OCI-LY1 (cell line): ENCODE data around the gene OR13D1.

Experiments used
- H2AFZ ChIP-seq: fragments of 200-600 bp; sonication (generic), shearing (Covaris generic); 2 replicates; pipeline ENCODE4 v1.6.0; 2014; ENCODE audit warnings: antibody characterized with exemption, mild to moderate bottlenecking, low read length
- H3F3A ChIP-seq: fragments of 200-600 bp; sonication (generic), shearing (Covaris generic); 2 replicates; pipeline ENCODE4 v1.6.0; 2014; ENCODE audit warnings: mild to moderate bottlenecking, antibody characterized with exemption, low read length, moderate library complexity; ENCODE audit not compliant: insufficient read depth
- H3K27ac ChIP-seq: fragments of 200-600 bp; sonication (generic); 2 replicates; pipeline ENCODE4 v1.5.1; 2014; ENCODE audit warnings: low read length, mixed run types, mild to moderate bottlenecking, low read depth; ENCODE audit not compliant: poor library complexity, severe bottlenecking
- H3K27me3 ChIP-seq: fragments of 200-600 bp; sonication (generic); 2 replicates; pipeline ENCODE4 v1.6.0; 2014; ENCODE audit warnings: antibody characterized with exemption, mild to moderate bottlenecking, low read length, moderate library complexity; ENCODE audit not compliant: insufficient read depth
- H3K36me3 ChIP-seq: fragments of 200-600 bp; sonication (generic); 2 replicates; pipeline ENCODE4 v1.6.1; 2014; ENCODE audit warnings: mild to moderate bottlenecking, antibody characterized with exemption, low read length, moderate library complexity, mixed read lengths; ENCODE audit not compliant: insufficient read depth
- H3K4me1 ChIP-seq: fragments of 200-600 bp; sonication (generic); 2 replicates; pipeline ENCODE4 v1.5.1; 2014; ENCODE audit warnings: mild to moderate bottlenecking, low read length, moderate library complexity; ENCODE audit not compliant: insufficient read depth, severe bottlenecking
- H3K4me2 ChIP-seq: fragments of 200-600 bp; sonication (generic), shearing (Covaris generic); 2 replicates; pipeline ENCODE4 v1.6.1; 2014; ENCODE audit warnings: low read length
- H3K4me3 ChIP-seq: fragments of 200-600 bp; sonication (generic); 2 replicates; pipeline ENCODE4 v1.5.1; 2014; ENCODE audit warnings: low read length, low read depth, mild to moderate bottlenecking, mixed read lengths; ENCODE audit not compliant: poor library complexity, severe bottlenecking
- H3K79me2 ChIP-seq: fragments of 200-600 bp; shearing (Covaris generic); 2 replicates; pipeline ENCODE4 v1.6.1; 2016; ENCODE audit warnings: mixed run types, low read length, mixed read lengths; ENCODE audit not compliant: insufficient read depth
- H3K9ac ChIP-seq: fragments of 200-600 bp; sonication (generic), shearing (Covaris generic); 2 replicates; pipeline ENCODE4 v1.6.1; 2014; ENCODE audit warnings: mild to moderate bottlenecking, low read length, mixed read lengths
- H3K9me2 ChIP-seq: fragments of 200-600 bp; sonication (generic), shearing (Covaris generic); 2 replicates; pipeline ENCODE4 v1.6.1; 2014; ENCODE audit warnings: low read depth, mild to moderate bottlenecking, low read length, mixed read lengths
- H3K9me3 ChIP-seq: fragments of 200-600 bp; shearing (Covaris generic); 2 replicates; pipeline ENCODE4 v1.6.1; 2014; ENCODE audit warnings: low read length, mixed read lengths
- H4K20me1 ChIP-seq: fragments of 200-600 bp; sonication (generic), shearing (Covaris generic); 2 replicates; pipeline ENCODE4 v1.6.0; 2016; ENCODE audit warnings: mild to moderate bottlenecking, low read length; ENCODE audit not compliant: insufficient read depth
- EZH2 ChIP-seq: fragments of 200-600 bp; sonication (generic), shearing (Covaris generic); IDR thresholded peaks from 2 replicates; pipeline ENCODE4 v1.8.0; 2017; ENCODE audit warnings: borderline replicate concordance, mixed run types, mild to moderate bottlenecking, antibody characterized with exemption, low read length, moderate library complexity, mixed read lengths
- TF ChIP-seq, protein P1 (sequence below): fragments of 200-600 bp; sonication (generic), shearing (Covaris generic); IDR thresholded peaks from 2 replicates; pipeline ENCODE4 v1.5.1; 2017; ENCODE audit warnings: mild to moderate bottlenecking, antibody characterized with exemption, low read length, moderate library complexity, mixed read lengths

Gene OR13D1, protein sequence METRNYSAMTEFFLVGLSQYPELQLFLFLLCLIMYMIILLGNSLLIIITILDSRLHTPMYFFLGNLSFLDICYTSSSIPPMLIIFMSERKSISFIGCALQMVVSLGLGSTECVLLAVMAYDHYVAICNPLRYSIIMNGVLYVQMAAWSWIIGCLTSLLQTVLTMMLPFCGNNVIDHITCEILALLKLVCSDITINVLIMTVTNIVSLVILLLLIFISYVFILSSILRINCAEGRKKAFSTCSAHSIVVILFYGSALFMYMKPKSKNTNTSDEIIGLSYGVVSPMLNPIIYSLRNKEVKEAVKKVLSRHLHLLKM

DNA sequence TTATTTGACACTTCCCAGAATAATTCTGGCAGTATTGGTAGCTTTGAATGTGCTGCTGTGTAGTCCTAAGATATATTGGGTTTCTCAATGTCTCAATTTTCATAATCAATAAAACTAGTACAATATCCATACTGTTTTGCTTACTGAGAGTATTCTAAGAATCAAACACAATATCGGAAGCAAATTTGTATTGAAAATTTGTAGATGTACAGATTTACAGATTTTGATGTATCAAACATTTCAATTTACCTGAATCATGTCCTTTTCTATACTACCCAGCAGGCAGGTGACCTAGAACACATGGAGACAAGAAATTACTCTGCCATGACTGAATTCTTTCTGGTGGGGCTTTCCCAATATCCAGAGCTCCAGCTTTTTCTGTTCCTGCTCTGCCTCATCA lies at the start of gene OR13D1:
OR13D1 (plus strand) TSS at position 301 of the 400 bp plus-strand sequence; CDS start at position 301, 0 bp downstream.
- TF ChIP-seq, protein P1, sequence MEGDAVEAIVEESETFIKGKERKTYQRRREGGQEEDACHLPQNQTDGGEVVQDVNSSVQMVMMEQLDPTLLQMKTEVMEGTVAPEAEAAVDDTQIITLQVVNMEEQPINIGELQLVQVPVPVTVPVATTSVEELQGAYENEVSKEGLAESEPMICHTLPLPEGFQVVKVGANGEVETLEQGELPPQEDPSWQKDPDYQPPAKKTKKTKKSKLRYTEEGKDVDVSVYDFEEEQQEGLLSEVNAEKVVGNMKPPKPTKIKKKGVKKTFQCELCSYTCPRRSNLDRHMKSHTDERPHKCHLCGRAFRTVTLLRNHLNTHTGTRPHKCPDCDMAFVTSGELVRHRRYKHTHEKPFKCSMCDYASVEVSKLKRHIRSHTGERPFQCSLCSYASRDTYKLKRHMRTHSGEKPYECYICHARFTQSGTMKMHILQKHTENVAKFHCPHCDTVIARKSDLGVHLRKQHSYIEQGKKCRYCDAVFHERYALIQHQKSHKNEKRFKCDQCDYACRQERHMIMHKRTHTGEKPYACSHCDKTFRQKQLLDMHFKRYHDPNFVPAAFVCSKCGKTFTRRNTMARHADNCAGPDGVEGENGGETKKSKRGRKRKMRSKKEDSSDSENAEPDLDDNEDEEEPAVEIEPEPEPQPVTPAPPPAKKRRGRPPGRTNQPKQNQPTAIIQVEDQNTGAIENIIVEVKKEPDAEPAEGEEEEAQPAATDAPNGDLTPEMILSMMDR, result no peak
- no peak for TF ChIP-seq EZH2
- Histone ChIP-seq H3K4me3 (no peak within 1 kb of the TSS), H3K9ac (no peak within 1 kb of the TSS), H3K27ac (no peak within 1 kb of the TSS), H3K9me3 (no peaks in the 10 kb centered on the region), H3K27me3 (no peaks in the 10 kb centered on the region), H2AFZ (no peak within 1 kb of the TSS), H4K20me1 (no peaks in the 10 kb centered on the region), H3K4me2 (no peak within 1 kb of the TSS), H3K9me2 (no peaks in the 10 kb centered on the region), H3K79me2 (no peaks in the 10 kb centered on the region), H3K36me3 (no peaks in the 10 kb centered on the region), H3F3A (no peaks in the 10 kb centered on the region), H3K4me1 (no peaks in the 10 kb centered on the region)

GRCh38 chr9:104658496-104659195 lies 35.7 kb upstream of the OR13D1 start:
- H3F3A ChIP-seq, result no peaks in the 10 kb centered on the region
- H4K20me1 ChIP-seq, result no peaks in the 10 kb centered on the region
- no peak overlapping the region for H2AFZ ChIP-seq
- H3K4me3 ChIP-seq, result no peak overlapping the region
- H3K9me2 ChIP-seq, result no peaks in the 10 kb centered on the region
- no peaks in the 10 kb centered on the region for H3K79me2 ChIP-seq
- H3K27me3 ChIP-seq, result no peaks in the 10 kb centered on the region
- no peak overlapping the region for H3K27ac ChIP-seq
- no peaks in the 10 kb centered on the region for H3K9me3 ChIP-seq
- H3K36me3 ChIP-seq, result no peaks in the 10 kb centered on the region
- H3K4me1 ChIP-seq, result no peaks in the 10 kb centered on the region
- no peak overlapping the region for H3K9ac ChIP-seq
- TF ChIP-seq EZH2, result no peak
- TF ChIP-seq, protein P1, result no peak
- no peak overlapping the region for H3K4me2 ChIP-seq

DNA sequence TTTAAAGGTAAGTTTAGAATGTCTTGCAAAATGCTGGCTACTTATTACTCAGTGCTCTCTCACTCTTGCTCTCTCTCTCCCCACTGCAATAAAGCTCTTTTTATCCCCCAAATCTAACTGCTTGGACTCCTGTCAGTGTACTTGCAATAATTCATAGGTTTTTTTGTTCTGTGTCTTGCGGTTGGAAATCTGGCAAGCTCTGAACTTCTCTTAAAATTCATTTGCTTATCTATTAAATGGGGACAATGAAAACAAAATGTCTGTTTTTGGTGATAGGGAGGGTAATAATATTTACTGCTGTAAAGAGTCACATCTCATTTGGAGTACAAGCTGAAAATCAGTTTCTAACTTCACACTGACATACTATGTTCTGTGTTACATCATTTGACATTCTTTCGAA lies 18.7 kb upstream of the OR13D1 start:
- Histone ChIP-seq H3K4me3 (no peak overlapping the region), H3K4me2 (no peak overlapping the region), H3K27ac (no peak overlapping the region), H2AFZ (no peak overlapping the region), H3K4me1 (no peaks in the 10 kb centered on the region), H3K9ac (no peak overlapping the region), H3F3A (no peaks in the 10 kb centered on the region), H3K36me3 (no peaks in the 10 kb centered on the region), H3K79me2 (no peaks in the 10 kb centered on the region), H3K9me3 (no peaks in the 10 kb centered on the region), H3K27me3 (no peaks in the 10 kb centered on the region), H4K20me1 (no peaks in the 10 kb centered on the region), H3K9me2 (no peaks in the 10 kb centered on the region)
- TF ChIP-seq, protein P1, result no peak
- TF ChIP-seq EZH2, result no peak
